Panc1 (cell line): ENCODE measurements around the gene SEC61G. TPM values are rescaled to one million over a fixed set of nuclear protein-coding genes. Genes with fewer than 3 reads are reported as not detected.

Experiments used
- ATAC-seq: fragments of 200-7000 bp; cut with Tn5 transposase; 2 replicates; pipeline ENCODE4 v1.9.1; 2020; ENCODE audit warnings: mild to moderate bottlenecking, moderate library complexity
- BruUV-seq: library from RNA; stranded (reverse); fragments of 400-500 nt; replicated peaks from 2 replicates; lab custom pipeline; 2021; lab: Mats Ljungman, UMichigan
- CTCF ChIA-PET: fragments of 300-600 bp; sonication (Branson Sonifier 250); formaldehyde crosslinking; loops from one replicate; lab custom pipeline; 2022; ENCODE audit warnings: antibody characterized with exemption; lab: Charles Lee
- POLR2A ChIA-PET: fragments of 300-600 bp; sonication (Branson Sonifier 250); formaldehyde crosslinking; loops from one replicate; lab custom pipeline; 2022; ENCODE audit warnings: antibody characterized with exemption; lab: Charles Lee
- DNase-seq: peaks from one replicate; pipeline ENCODE4 v3.0.0-alpha.2; 2010; ENCODE audit warnings: low read depth, low spot score
- H3K27ac ChIP-seq: 2 replicates; pipeline ENCODE4 v1.5.1; 2011; ENCODE audit warnings: mild to moderate bottlenecking, low read length, inconsistent platforms
- H3K27me3 ChIP-seq: fragments of 200-500 bp; sonication (Bioruptor generic); 2 replicates; pipeline ENCODE4 v1.6.0; 2014; ENCODE audit warnings: low read length, inconsistent platforms; ENCODE audit not compliant: control insufficient read depth, insufficient read depth
- H3K36me3 ChIP-seq: fragments of 200-500 bp; sonication (Bioruptor generic); 2 replicates; pipeline ENCODE4 v1.5.1; 2014; ENCODE audit warnings: inconsistent platforms, mild to moderate bottlenecking, low read length, moderate library complexity; ENCODE audit not compliant: control insufficient read depth, insufficient read depth
- H3K4me1 ChIP-seq: 2 replicates; pipeline ENCODE4 v1.5.1; 2011; ENCODE audit warnings: inconsistent platforms, mild to moderate bottlenecking, low read length, moderate library complexity; ENCODE audit not compliant: control insufficient read depth, insufficient read depth
- H3K4me3 ChIP-seq, 2 experiments: 2 replicates each; pipeline ENCODE4 v1.5.1; 2011 to 2012; ENCODE audit warnings: low read depth in 2 of 2, low read length in 2 of 2, mild to moderate bottlenecking in 2 of 2, inconsistent platforms in 1 of 2, moderate library complexity in 1 of 2
- H3K9me3 ChIP-seq: fragments of 200-500 bp; sonication (Bioruptor generic); 2 replicates; pipeline ENCODE4 v1.5.1; 2014; ENCODE audit warnings: low read depth, mild to moderate bottlenecking, inconsistent platforms, low read length, moderate library complexity; ENCODE audit not compliant: control insufficient read depth, insufficient read depth
- POLR2AphosphoS5 ChIP-seq: IDR thresholded peaks from 2 replicates; pipeline ENCODE4 v1.6.1; 2012; ENCODE audit warnings: mild to moderate bottlenecking, low read depth, low read length, moderate library complexity
- SIN3A ChIP-seq: IDR thresholded peaks from 2 replicates; pipeline ENCODE4 v1.6.1; 2012; ENCODE audit warnings: low read depth, mild to moderate bottlenecking, low read length, moderate library complexity, borderline replicate concordance; ENCODE audit not compliant: insufficient read depth
- TCF7L2 ChIP-seq: IDR thresholded peaks from 2 replicates; pipeline ENCODE4 v1.6.1; 2011; ENCODE audit warnings: mild to moderate bottlenecking, low read depth, low read length, inconsistent platforms
- in situ Hi-C: cut with HindIII; loops from 2 replicates; pipeline ENCODE4 v1.10.0; 2016; ENCODE audit warnings: low sequenced_read_pairs, low pct_unique_long_range_greater_than_20kb
- intact Hi-C: fragments of 100-400 bp; cut with micrococcal nuclease; formaldehyde crosslinking; loops from one replicate; pipeline ENCODE4 v1.10.0; 2022; ENCODE audit not compliant: unreplicated experiment
- total RNA-seq: library from RNA; stranded (reverse); gene quantifications from one replicate; pipeline ENCODE4 v1.2.1, GENCODE V29; 2021; ENCODE audit not compliant: unreplicated experiment
- TF ChIP-seq, protein P1 (sequence below): fragments of 450-650 bp; IDR thresholded peaks from 2 replicates; pipeline ENCODE4 v1.5.1; 2017; ENCODE audit warnings: mild to moderate bottlenecking
- TF ChIP-seq, protein P2 (sequence below), 2 experiments: IDR thresholded peaks; 2 replicates each; pipeline ENCODE4 v1.6.1; 2011 to 2012; ENCODE audit warnings: low read depth in 2 of 2, control low read depth in 1 of 2, low read length in 1 of 2, mild to moderate bottlenecking in 1 of 2, moderate library complexity in 1 of 2; ENCODE audit not compliant: insufficient read depth in 1 of 2

Gene SEC61G
- total RNA-seq, 1 experiment from 2014 or later, result 197 TPM

DNA sequence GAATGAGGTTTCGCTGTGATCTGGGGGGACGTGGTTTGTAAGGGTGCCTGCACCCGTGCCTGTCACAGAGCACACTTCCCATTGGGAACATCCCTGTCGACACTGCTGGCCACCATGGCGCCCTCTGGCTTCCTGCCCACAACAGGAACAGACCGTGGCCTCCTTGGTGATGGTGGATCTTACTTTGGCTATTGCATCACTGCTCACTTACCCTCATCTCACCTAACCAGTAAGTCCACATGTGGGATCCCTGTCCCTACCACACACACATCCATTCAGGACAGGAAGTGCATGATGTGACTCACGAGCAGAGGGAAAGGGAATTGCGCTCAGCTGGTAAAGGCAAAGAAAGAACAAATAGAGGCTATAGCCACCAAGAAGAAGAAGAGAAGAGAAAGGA, 26.2 kb upstream of the SEC61G start:
- peaks cover 5% of the 10 kb centered on the region; the same call in 1 of the 2 replicates for H3K4me1 ChIP-seq
- DNase-seq (no peak), ATAC-seq (no peak)
- no peaks in the 10 kb centered on the region for H3K9me3 ChIP-seq
- no peaks in the 10 kb centered on the region for H3K27me3 ChIP-seq
- ChIA-PET CTCF (no interaction called here), POLR2A (no interaction called here)
- H3K4me3 ChIP-seq, result no peak overlapping the region
- in situ Hi-C loops, result no loop called here
- BruUV-seq, result no TSS peak
- TF ChIP-seq TCF7L2 (no peak), SIN3A (no peak), POLR2AphosphoS5 (no peak)
- TF ChIP-seq, protein P1, sequence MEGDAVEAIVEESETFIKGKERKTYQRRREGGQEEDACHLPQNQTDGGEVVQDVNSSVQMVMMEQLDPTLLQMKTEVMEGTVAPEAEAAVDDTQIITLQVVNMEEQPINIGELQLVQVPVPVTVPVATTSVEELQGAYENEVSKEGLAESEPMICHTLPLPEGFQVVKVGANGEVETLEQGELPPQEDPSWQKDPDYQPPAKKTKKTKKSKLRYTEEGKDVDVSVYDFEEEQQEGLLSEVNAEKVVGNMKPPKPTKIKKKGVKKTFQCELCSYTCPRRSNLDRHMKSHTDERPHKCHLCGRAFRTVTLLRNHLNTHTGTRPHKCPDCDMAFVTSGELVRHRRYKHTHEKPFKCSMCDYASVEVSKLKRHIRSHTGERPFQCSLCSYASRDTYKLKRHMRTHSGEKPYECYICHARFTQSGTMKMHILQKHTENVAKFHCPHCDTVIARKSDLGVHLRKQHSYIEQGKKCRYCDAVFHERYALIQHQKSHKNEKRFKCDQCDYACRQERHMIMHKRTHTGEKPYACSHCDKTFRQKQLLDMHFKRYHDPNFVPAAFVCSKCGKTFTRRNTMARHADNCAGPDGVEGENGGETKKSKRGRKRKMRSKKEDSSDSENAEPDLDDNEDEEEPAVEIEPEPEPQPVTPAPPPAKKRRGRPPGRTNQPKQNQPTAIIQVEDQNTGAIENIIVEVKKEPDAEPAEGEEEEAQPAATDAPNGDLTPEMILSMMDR, result no peak
- TF ChIP-seq, protein P2, sequence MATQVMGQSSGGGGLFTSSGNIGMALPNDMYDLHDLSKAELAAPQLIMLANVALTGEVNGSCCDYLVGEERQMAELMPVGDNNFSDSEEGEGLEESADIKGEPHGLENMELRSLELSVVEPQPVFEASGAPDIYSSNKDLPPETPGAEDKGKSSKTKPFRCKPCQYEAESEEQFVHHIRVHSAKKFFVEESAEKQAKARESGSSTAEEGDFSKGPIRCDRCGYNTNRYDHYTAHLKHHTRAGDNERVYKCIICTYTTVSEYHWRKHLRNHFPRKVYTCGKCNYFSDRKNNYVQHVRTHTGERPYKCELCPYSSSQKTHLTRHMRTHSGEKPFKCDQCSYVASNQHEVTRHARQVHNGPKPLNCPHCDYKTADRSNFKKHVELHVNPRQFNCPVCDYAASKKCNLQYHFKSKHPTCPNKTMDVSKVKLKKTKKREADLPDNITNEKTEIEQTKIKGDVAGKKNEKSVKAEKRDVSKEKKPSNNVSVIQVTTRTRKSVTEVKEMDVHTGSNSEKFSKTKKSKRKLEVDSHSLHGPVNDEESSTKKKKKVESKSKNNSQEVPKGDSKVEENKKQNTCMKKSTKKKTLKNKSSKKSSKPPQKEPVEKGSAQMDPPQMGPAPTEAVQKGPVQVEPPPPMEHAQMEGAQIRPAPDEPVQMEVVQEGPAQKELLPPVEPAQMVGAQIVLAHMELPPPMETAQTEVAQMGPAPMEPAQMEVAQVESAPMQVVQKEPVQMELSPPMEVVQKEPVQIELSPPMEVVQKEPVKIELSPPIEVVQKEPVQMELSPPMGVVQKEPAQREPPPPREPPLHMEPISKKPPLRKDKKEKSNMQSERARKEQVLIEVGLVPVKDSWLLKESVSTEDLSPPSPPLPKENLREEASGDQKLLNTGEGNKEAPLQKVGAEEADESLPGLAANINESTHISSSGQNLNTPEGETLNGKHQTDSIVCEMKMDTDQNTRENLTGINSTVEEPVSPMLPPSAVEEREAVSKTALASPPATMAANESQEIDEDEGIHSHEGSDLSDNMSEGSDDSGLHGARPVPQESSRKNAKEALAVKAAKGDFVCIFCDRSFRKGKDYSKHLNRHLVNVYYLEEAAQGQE (IDR thresholded peaks at IDR 0.05; ENCODE audit: insufficient read depth in 1 of 2, low read depth in 2 of 2, low read length in 1 of 2), result no peak
- intact Hi-C loops, result loop anchor here (5.0 kb wide), 2 partner anchors 147 to 232 kb away; partner anchors contain the start of gene EGFR
- no peaks in the 10 kb centered on the region for H3K36me3 ChIP-seq
- H3K27ac ChIP-seq, result no peak overlapping the region

DNA sequence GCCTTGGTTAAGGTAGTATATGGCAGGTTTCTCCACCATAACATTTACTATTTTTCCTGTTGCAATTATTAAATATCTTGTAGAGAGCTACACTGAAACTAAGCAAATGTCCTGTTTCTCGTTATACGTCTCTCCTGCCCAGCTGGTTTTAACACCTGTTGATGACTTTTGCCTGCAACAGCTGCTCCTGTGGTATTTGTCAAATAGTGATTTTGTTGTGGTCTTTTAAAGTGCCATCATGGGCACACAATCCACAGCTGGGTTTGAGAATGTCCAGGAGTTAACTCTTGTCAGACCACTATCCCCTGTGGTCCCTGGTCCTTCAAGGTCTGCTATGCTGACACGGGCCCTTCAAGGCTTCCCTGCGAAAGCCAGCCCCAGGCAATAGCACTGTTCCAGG, 24.9 kb upstream of the SEC61G start:
- no peaks in the 10 kb centered on the region for H3K27me3 ChIP-seq
- no TSS peak for BruUV-seq
- peaks cover 5% of the 10 kb centered on the region; the same call in 1 of the 2 replicates for H3K4me1 ChIP-seq
- in situ Hi-C loops, result no loop called here
- H3K4me3 ChIP-seq, result no peak overlapping the region
- intact Hi-C loops, result no loop called here
- no peak for ATAC-seq
- no peaks in the 10 kb centered on the region for H3K36me3 ChIP-seq
- ChIA-PET CTCF (no interaction called here), POLR2A (no interaction called here)
- DNase-seq, result no peak
- TF ChIP-seq, protein P1, result no peak
- TF ChIP-seq POLR2AphosphoS5, result no peak
- TF ChIP-seq SIN3A, result no peak
- TF ChIP-seq TCF7L2, result no peak
- TF ChIP-seq, protein P2 (IDR thresholded peaks at IDR 0.05; ENCODE audit: insufficient read depth in 1 of 2, low read depth in 2 of 2, low read length in 1 of 2), result no peak
- H3K27ac ChIP-seq, result no peak overlapping the region
- no peaks in the 10 kb centered on the region for H3K9me3 ChIP-seq
